Endothelial cell of umbilical vein (primary cell): ENCODE results near the gene OR2D3. TPM values are rescaled to one million over a fixed set of nuclear protein-coding genes. Genes with fewer than 3 reads are reported as not detected.
A peak's percentile ranks its signal among the peaks of the same experiment; 100 is the strongest.

ENCODE experiments used
- BruUV-seq: library from RNA; stranded (reverse); fragments of 400-500 nt; replicated peaks from 2 replicates; lab custom pipeline; 2021; lab: Mats Ljungman, UMichigan
- CTCF ChIA-PET: fragments of 300-600, 350-600 bp; sonication (Branson Sonifier 250); formaldehyde crosslinking; loops from one replicate; lab custom pipeline; 2021; ENCODE audit warnings: antibody characterized with exemption, inconsistent platforms; lab: Charles Lee
- POLR2A ChIA-PET: fragments of 300-600, 350-600 bp; sonication (Branson Sonifier 250); formaldehyde crosslinking; loops from one replicate; lab custom pipeline; 2021; ENCODE audit warnings: antibody characterized with exemption, inconsistent platforms; lab: Charles Lee
- DNase-seq: peaks from one replicate; pipeline ENCODE4 v3.0.0-alpha.2; 2011; ENCODE audit warnings: low read depth, low spot score
- FAIRE-seq: peaks from 2 replicates; lab custom pipeline; 2011; peaks lifted over from hg19 to GRCh38; lab: Jason Lieb, UNC
- H2AFZ ChIP-seq: 2 replicates; pipeline ENCODE4 v1.6.0; 2012; ENCODE audit warnings: low read depth, low read length, control low read depth, inconsistent platforms
- H3K27ac ChIP-seq: 2 replicates; pipeline ENCODE4 v1.5.1; 2011; ENCODE audit warnings: low read depth, mild to moderate bottlenecking, control low read depth, low read length, moderate library complexity; ENCODE audit not compliant: insufficient read depth
- H3K27me3 ChIP-seq, 2 experiments: 2 replicates each; pipeline versions ENCODE4 v1.6.0 to v1.6.1; 2011; ENCODE audit warnings: low read length in 2 of 2, mixed read lengths in 1 of 2; ENCODE audit not compliant: control insufficient read depth in 2 of 2, insufficient read depth in 2 of 2
- H3K36me3 ChIP-seq, 2 experiments: 2 replicates in 1 of 2; 3 replicates in 1 of 2; pipeline ENCODE4 v1.5.1; 2011; ENCODE audit warnings: low read length in 2 of 2, mild to moderate bottlenecking in 1 of 2, moderate library complexity in 1 of 2; ENCODE audit not compliant: control insufficient read depth in 2 of 2, insufficient read depth in 2 of 2; ENCODE audit errors: extremely low read depth in 1 of 2
- H3K4me1 ChIP-seq: 3 replicates; pipeline ENCODE4 v1.5.1; 2011; ENCODE audit warnings: mild to moderate bottlenecking, low read length; ENCODE audit not compliant: control insufficient read depth, insufficient read depth; ENCODE audit errors: extremely low read depth
- H3K4me2 ChIP-seq: 2 replicates; pipeline ENCODE4 v1.6.1; 2011; ENCODE audit warnings: low read length, control low read depth, mixed read lengths; ENCODE audit not compliant: insufficient read depth
- H3K4me3 ChIP-seq, 3 experiments: fragments of 200-600 bp in 1 of 3; sonication (generic), shearing (Covaris generic) in 1 of 3; replicated peaks in 1 of 3; 2 replicates each; pipeline ENCODE4 v1.5.1; 2011 to 2016; ENCODE audit warnings: control low read depth in 3 of 3, low read length in 3 of 3, mild to moderate bottlenecking in 2 of 3, inconsistent platforms in 1 of 3, low read depth in 1 of 3, moderate library complexity in 1 of 3; ENCODE audit not compliant: insufficient read depth in 1 of 3
- H3K79me2 ChIP-seq: 2 replicates; pipeline ENCODE4 v1.6.0; 2012; ENCODE audit warnings: low read length, inconsistent platforms; ENCODE audit not compliant: control insufficient read depth, insufficient read depth
- H3K9ac ChIP-seq: replicated peaks from 2 replicates; pipeline ENCODE3; 2011; ENCODE audit warnings: low read length, control low read depth; ENCODE audit not compliant: insufficient read depth; ENCODE audit errors: extremely low read depth
- H3K9me1 ChIP-seq: replicated peaks from 3 replicates; pipeline ENCODE4 v1.6.0; 2011; ENCODE audit warnings: mild to moderate bottlenecking, low read length; ENCODE audit not compliant: control insufficient read depth, insufficient read depth; ENCODE audit errors: extremely low read depth
- H3K9me3 ChIP-seq: replicated peaks from 2 replicates; pipeline ENCODE4 v1.5.1; 2012; ENCODE audit warnings: low read length, inconsistent platforms; ENCODE audit not compliant: control insufficient read depth, insufficient read depth
- H4K20me1 ChIP-seq: replicated peaks from 2 replicates; pipeline ENCODE3; 2011; ENCODE audit warnings: mild to moderate bottlenecking, low read length; ENCODE audit not compliant: control insufficient read depth, insufficient read depth; ENCODE audit errors: extremely low read depth
- FOS ChIP-seq: IDR thresholded peaks from 2 replicates; pipeline ENCODE4 v1.6.1; 2011; ENCODE audit warnings: mild to moderate bottlenecking, low read length, moderate library complexity, borderline replicate concordance; ENCODE audit not compliant: insufficient read depth
- JUN ChIP-seq: IDR thresholded peaks from 2 replicates; pipeline ENCODE4 v1.6.1; 2011; ENCODE audit warnings: borderline replicate concordance, low read depth; ENCODE audit not compliant: insufficient read length, insufficient read depth
- dilution Hi-C: fragments of 300-500 bp; cut with MboI; formaldehyde crosslinking; loops from one replicate; pipeline ENCODE4 v1.15.0; 2019; ENCODE audit warnings: low sequenced_read_pairs; ENCODE audit not compliant: extremely low pct_ligation_motif_present
- intact Hi-C: fragments of 100-400 bp; cut with micrococcal nuclease; formaldehyde crosslinking; loops from one replicate; pipeline ENCODE4 v1.10.0; 2022
- polyA plus RNA-seq, 4 experiments: library from polyadenylated mRNA; depleted of rRNA in 3 of 4; stranded (reverse) in 3 of 4; unstranded in 1 of 4; fragments of >200 nt; gene quantifications; 2 replicates each; pipeline versions ENCODE4 v1.2.1 to v1.2.3, GENCODE V29; 2011 to 2012; ENCODE audit warnings: missing spikeins in 1 of 4
- total RNA-seq: library from RNA; stranded (reverse); gene quantifications from 2 replicates; pipeline ENCODE4 v1.2.3, GENCODE V29; 2021
- TF ChIP-seq, protein P1 (sequence below), 2 donors: IDR thresholded peaks; 1 replicate in 1 of 2; 2 replicates in 1 of 2; pipeline ENCODE4 v1.5.1; 2011; ENCODE audit warnings: low read length in 2 of 2, mild to moderate bottlenecking in 2 of 2, moderate library complexity in 2 of 2, control low read depth in 1 of 2, inconsistent platforms in 1 of 2, low read depth in 1 of 2; ENCODE audit not compliant: insufficient read depth in 1 of 2; ENCODE audit errors: extremely low read depth in 1 of 2

Gene OR2D3
- total and polyA plus RNA-seq, 2 donors (not counting 3 experiments of a cell fraction or from before 2014, with no cell fraction given), result not detected

DNA sequence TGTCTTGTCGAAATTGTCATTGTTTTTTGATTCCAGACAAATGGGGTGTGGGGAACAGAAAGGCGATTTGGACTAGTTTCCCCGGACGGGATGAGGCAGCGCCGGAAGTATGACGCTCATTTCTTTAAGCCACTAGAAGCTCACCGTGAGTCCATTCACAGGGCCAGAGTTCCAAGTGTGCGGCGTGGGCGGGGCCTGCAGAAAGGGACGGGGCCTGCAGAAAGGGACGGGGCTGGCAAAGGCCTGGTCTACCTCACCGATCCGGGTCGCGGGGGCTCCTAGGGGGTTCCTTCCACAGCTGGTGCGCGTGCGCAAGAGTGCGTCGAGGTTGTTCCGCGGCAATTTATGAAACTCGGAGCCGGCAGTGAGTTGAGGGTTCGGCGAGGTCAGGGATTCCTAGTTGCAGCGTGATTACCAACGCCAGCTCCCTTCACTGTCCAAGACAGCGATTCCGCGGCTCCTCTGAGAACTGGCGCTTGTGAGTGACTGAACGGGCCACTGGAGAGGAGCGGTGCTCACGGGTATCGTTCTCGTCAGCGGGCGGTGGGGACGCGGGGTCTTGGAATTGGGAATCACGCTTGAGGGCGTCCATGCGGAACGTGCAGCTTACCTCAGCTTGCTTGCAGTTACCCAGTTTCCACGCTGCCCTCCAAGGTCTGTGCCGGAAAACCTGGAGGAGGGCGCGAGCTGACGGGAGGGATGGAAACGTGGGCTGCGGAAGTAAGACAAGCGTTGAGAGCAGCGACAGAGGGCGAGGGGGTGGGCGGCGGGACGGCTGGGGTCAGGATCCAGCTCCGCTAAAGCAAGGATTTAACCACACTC is 5.6 kb downstream of the OR2D3 start, which contains the start of gene ZNF215:
Gene ZNF215 (plus strand): TSS at position 219 of the 822 bp plus-strand sequence. CDS start 5,847 bp downstream, outside the sequence.
- Histone ChIP-seq H3K9me3 (no peaks in the 10 kb centered on the region), H3K4me1 (peaks cover 13% of the 10 kb centered on the region), H3K27me3 (no peaks in the 10 kb centered on the region), H3K4me2 (peak within 1 kb of the TSS; percentile 96), H3K9me1 (peaks cover 2% of the 10 kb centered on the region), H3K79me2 (peaks cover 5% of the 10 kb centered on the region), H2AFZ (peak within 1 kb of the TSS; percentile 100), H3K27ac (peak within 1 kb of the TSS; percentile 57), H3K4me3 (peak within 1 kb of the TSS; percentile 43 to 94 (median 88)), H4K20me1 (no peaks in the 10 kb centered on the region), H3K36me3 (no peaks in the 10 kb centered on the region), H3K9ac (peak within 1 kb of the TSS; percentile 69)
- BruUV-seq, result no TSS peak
- TF ChIP-seq FOS, result peak; percentile 21
- TF ChIP-seq, protein P1, sequence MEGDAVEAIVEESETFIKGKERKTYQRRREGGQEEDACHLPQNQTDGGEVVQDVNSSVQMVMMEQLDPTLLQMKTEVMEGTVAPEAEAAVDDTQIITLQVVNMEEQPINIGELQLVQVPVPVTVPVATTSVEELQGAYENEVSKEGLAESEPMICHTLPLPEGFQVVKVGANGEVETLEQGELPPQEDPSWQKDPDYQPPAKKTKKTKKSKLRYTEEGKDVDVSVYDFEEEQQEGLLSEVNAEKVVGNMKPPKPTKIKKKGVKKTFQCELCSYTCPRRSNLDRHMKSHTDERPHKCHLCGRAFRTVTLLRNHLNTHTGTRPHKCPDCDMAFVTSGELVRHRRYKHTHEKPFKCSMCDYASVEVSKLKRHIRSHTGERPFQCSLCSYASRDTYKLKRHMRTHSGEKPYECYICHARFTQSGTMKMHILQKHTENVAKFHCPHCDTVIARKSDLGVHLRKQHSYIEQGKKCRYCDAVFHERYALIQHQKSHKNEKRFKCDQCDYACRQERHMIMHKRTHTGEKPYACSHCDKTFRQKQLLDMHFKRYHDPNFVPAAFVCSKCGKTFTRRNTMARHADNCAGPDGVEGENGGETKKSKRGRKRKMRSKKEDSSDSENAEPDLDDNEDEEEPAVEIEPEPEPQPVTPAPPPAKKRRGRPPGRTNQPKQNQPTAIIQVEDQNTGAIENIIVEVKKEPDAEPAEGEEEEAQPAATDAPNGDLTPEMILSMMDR (IDR thresholded peaks at IDR 0.05; ENCODE audit: extremely low read depth in 1 of 2, insufficient read depth in 1 of 2, low read depth in 1 of 2, low read length in 2 of 2), result no peak
- TF ChIP-seq JUN, result no peak
- ChIA-PET POLR2A (no interaction called here), CTCF (interaction anchor here (0.9 to 2.0 kb wide), 9 partner anchors 11 to 547 kb away, joined by 3 to 5 read pairs (median 4); no protein-coding TSS in a partner anchor)
- FAIRE-seq (peak; percentile 96), DNase-seq (peak; percentile 74)
- intact Hi-C loops (loop anchor here (1.0 to 5.0 kb wide), 3 partner anchors 66 to 132 kb away; partner anchors contain the start of genes NLRP14 and ZNF214), dilution Hi-C loops (no loop called here)
